MCF 10A (cell line): ENCODE data around the gene ACHE. TPM values are rescaled to one million over a fixed set of nuclear protein-coding genes. Genes with fewer than 3 reads are reported as not detected.
"Not testable (repeated sequence)": the region's sequence is repeated elsewhere in the genome, so short reads cannot be mapped to it uniquely, and the experiment has no call there.

Source experiments
- BruUV-seq: library from RNA; stranded (reverse); fragments of 400-500 nt; replicated peaks from 2 replicates; lab custom pipeline; 2021; lab: Mats Ljungman, UMichigan
- CTCF ChIA-PET: fragments of 300-600 bp; sonication (Branson Sonifier 250); formaldehyde crosslinking; extraction: SDS; loops from one replicate; lab custom pipeline; 2021; ENCODE audit warnings: antibody characterized with exemption, inconsistent platforms; lab: Yijun Ruan, JAX
- POLR2A ChIA-PET: fragments of 300-600, 350-650 bp; sonication (Branson Sonifier 250); formaldehyde crosslinking; extraction: SDS; loops from one replicate; lab custom pipeline; 2020; ENCODE audit warnings: antibody characterized with exemption, inconsistent platforms; lab: Yijun Ruan, JAX
- DNase-seq: peaks from one replicate; pipeline ENCODE4 v3.0.0-alpha.2; 2018; ENCODE audit not compliant: unreplicated experiment
- H3K27ac Mint-ChIP-seq: one replicate; pipeline ENCODE4 v1.8.0; 2022; ENCODE audit warnings: mild to moderate bottlenecking, low read depth, mixed read lengths; ENCODE audit not compliant: unreplicated experiment
- H3K27me3 Mint-ChIP-seq: one replicate; pipeline ENCODE4 v1.8.0; 2022; ENCODE audit warnings: mixed read lengths; ENCODE audit not compliant: insufficient read depth, unreplicated experiment
- H3K36me3 Mint-ChIP-seq: one replicate; pipeline ENCODE4 v1.8.0; 2022; ENCODE audit warnings: mild to moderate bottlenecking, moderate library complexity, mixed read lengths; ENCODE audit not compliant: insufficient read depth, unreplicated experiment
- H3K4me1 Mint-ChIP-seq: one replicate; pipeline ENCODE4 v1.8.0; 2022; ENCODE audit warnings: mixed read lengths; ENCODE audit not compliant: insufficient read depth, unreplicated experiment
- H3K4me3 Mint-ChIP-seq: one replicate; pipeline ENCODE4 v1.8.0; 2022; ENCODE audit warnings: mild to moderate bottlenecking, moderate library complexity, mixed read lengths; ENCODE audit not compliant: unreplicated experiment
- H3K9me3 Mint-ChIP-seq: one replicate; pipeline ENCODE4 v1.8.0; 2022; ENCODE audit warnings: mixed read lengths; ENCODE audit not compliant: unreplicated experiment
- intact Hi-C: fragments of 100-400 bp; cut with micrococcal nuclease; formaldehyde crosslinking; loops from 2 replicates; pipeline ENCODE4 v1.14.1; 2022
- total RNA-seq: library from RNA; stranded (reverse); gene quantifications from 2 replicates; pipeline ENCODE4 v1.2.3, GENCODE V29; 2022
- TF ChIP-seq, protein P1 (sequence below): fragments of 200-600 bp; IDR thresholded peaks from one replicate; pipeline ENCODE4 v1.8.0; 2022; ENCODE audit warnings: antibody characterized with exemption, mild to moderate bottlenecking; ENCODE audit not compliant: unreplicated experiment

The ACHE gene
- total RNA-seq, 1 experiment from 2014 or later = 0.30 TPM

DNA sequence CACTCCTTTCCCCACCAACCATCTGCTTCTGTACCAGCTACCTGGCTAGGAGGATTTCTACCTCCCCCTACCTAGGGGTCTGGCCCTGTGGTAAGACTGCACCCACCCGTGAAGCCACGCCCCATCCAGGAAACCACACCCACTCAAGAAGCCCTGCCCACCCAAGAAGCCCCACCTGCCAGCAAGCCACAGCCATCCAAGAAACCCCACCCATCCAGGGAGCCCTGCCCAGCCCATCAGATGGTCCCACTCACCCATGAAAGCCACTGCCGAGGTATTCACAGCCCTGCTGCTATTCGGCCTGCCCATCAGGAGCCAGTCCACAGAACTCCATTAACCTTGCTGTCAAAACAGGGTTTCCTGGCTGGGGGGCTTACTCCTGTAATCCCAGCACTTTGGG, 38.0 kb upstream of the ACHE start:
- POLR2A ChIA-PET = no interaction called here
- no peaks in the 10 kb centered on the region for H3K27me3 Mint-ChIP-seq
- H3K36me3 Mint-ChIP-seq = no peaks in the 10 kb centered on the region
- CTCF ChIA-PET = no interaction called here
- H3K27ac Mint-ChIP-seq = no peak overlapping the region
- BruUV-seq = no TSS peak
- intact Hi-C loops = no loop called here
- TF ChIP-seq, protein P1, sequence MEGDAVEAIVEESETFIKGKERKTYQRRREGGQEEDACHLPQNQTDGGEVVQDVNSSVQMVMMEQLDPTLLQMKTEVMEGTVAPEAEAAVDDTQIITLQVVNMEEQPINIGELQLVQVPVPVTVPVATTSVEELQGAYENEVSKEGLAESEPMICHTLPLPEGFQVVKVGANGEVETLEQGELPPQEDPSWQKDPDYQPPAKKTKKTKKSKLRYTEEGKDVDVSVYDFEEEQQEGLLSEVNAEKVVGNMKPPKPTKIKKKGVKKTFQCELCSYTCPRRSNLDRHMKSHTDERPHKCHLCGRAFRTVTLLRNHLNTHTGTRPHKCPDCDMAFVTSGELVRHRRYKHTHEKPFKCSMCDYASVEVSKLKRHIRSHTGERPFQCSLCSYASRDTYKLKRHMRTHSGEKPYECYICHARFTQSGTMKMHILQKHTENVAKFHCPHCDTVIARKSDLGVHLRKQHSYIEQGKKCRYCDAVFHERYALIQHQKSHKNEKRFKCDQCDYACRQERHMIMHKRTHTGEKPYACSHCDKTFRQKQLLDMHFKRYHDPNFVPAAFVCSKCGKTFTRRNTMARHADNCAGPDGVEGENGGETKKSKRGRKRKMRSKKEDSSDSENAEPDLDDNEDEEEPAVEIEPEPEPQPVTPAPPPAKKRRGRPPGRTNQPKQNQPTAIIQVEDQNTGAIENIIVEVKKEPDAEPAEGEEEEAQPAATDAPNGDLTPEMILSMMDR = no peak
- H3K4me1 Mint-ChIP-seq = no peaks in the 10 kb centered on the region
- no peaks in the 10 kb centered on the region for H3K9me3 Mint-ChIP-seq
- DNase-seq = no peak
- no peak overlapping the region for H3K4me3 Mint-ChIP-seq

DNA sequence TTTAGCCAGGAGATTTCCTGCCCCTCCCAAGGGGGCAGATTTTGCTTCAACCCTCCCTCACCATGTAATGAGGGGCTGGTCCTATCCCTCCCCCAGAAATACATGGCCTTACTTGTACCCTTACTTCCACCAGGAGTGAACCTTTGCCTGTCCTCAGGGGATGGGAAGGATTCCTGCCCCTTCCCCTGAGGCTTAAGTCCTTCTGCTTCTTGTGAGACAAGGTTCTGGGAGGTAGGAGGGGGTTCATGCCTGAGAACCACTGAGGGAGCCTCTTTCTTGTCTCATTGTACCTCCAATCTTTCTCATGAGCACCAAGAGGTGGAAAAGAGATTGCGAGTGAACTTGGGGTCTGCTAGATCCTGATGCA, 34.1 kb upstream of the ACHE start:
- H3K27ac Mint-ChIP-seq = no peak overlapping the region
- H3K36me3 Mint-ChIP-seq = no peaks in the 10 kb centered on the region
- H3K9me3 Mint-ChIP-seq = no peaks in the 10 kb centered on the region
- ChIA-PET POLR2A (no interaction called here), CTCF (no interaction called here)
- TF ChIP-seq, protein P1 = no peak
- DNase-seq = no peak
- no peaks in the 10 kb centered on the region for H3K4me1 Mint-ChIP-seq
- no peaks in the 10 kb centered on the region for H3K27me3 Mint-ChIP-seq
- intact Hi-C loops = no loop called here
- H3K4me3 Mint-ChIP-seq = no peak overlapping the region
- BruUV-seq = no TSS peak

DNA sequence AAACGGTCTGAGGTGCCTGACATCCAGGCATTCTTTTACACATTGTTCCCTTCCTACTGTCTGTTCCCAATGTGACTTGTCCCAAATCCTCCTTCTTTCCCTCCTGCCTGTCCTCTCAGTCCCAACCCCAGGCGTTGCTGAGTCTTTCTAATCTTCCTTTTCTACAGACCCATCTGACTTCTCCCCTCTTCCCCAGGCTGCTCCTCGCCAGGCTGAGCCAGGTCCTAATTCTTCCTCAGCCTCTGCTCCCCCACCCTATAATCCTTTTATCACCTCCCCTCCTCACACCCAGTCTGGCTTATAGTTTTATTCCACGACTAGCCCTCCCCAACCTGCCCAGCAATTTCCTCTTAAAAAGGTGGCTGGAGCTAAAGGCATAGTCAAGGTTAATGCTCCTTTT, 27.9 kb upstream of the ACHE start:
- peaks cover 43% of the 10 kb centered on the region for H3K27me3 Mint-ChIP-seq

DNA sequence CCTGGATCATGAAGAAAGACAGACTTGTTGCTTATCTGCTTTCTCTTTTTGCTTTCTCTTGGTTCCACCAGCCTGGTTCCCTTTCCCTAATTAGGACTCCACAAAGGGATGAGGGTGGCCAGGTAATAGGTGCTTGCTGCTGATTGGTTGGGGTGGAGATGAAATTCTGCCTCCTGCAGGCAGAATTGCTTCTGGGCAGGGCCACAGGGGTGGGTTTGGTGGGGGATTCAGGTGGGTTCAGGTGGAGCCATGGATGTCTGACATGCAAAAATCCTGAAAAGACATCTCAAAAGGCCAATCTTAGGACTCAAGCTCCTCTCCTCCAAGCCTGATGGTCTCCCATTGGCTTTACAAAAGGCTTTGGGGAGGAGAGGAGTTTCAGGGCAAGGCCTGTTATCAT, 25.4 kb upstream of the ACHE start:
- BruUV-seq = no TSS peak
- ChIA-PET CTCF (no interaction called here), POLR2A (no interaction called here)
- TF ChIP-seq, protein P1 = no peak
- H3K27me3 Mint-ChIP-seq = peaks cover 43% of the 10 kb centered on the region
- no peaks in the 10 kb centered on the region for H3K9me3 Mint-ChIP-seq
- H3K4me1 Mint-ChIP-seq = no peaks in the 10 kb centered on the region
- intact Hi-C loops = no loop called here
- DNase-seq = no peak
- no peaks in the 10 kb centered on the region for H3K36me3 Mint-ChIP-seq
- H3K4me3 Mint-ChIP-seq = no peak overlapping the region
- H3K27ac Mint-ChIP-seq = no peak overlapping the region

More for the DNA sequence above, 27.9 kb upstream of the ACHE start:
- BruUV-seq, H3K4me3 Mint-ChIP-seq, intact Hi-C loops, H3K4me1 Mint-ChIP-seq, POLR2A ChIA-PET, DNase-seq, CTCF ChIA-PET, H3K9me3 Mint-ChIP-seq, H3K36me3 Mint-ChIP-seq, H3K27ac Mint-ChIP-seq: not testable (repeated sequence)

DNA sequence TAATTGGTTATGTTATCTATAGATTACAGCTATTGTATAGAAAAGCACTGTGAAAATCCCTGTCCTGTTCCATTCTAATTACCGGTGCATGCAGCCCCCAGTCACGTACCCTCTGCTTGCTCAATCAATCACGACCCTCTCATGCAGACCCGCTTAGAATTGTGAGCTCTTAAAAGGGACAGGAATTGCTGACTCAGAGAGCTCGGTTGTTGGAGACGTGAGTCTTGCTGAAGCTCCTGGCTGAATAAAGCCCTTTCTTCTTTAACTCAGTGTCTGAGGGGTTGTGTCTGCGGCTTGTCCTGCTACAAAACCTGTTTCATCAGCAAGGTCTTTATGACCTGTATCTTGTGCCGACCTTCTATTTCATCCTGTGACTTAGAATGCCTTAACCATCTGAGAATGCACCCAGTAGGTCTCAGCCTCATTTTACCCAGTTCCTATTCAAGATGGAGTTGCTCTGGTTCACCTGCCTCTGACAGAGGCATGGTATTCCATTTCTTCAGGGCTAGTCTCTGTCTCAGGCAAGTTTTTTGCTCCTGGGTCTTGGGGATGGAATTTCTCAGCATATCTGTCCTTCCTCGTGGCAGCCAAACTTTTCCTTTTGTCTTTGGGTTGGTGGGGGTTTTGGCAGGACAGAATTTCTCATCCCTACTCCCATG, 24.2 kb upstream of the ACHE start:
- H3K4me3 Mint-ChIP-seq, POLR2A ChIA-PET, CTCF ChIA-PET, intact Hi-C loops, H3K27ac Mint-ChIP-seq, H3K4me1 Mint-ChIP-seq, BruUV-seq, H3K9me3 Mint-ChIP-seq, H3K36me3 Mint-ChIP-seq, DNase-seq: not testable (repeated sequence)
- peaks cover 43% of the 10 kb centered on the region for H3K27me3 Mint-ChIP-seq

DNA sequence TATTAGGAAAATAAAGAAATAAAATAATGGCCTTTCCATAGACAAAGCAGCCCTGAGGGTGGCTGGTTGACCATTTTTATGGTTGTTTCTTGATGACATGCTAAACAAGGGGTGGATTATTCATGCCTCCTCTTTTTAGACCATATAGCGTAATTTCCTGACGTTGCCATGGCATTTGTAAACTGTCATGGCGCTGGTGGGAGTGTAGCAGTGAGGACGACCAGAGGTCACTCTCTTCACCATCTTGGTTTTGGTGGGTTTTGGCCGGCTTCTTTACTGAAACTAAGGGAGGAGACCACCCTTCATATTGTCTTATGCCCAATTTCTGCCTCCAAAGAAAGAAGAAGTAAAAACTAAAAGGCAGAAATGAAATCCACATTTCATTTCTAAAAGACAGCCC, 23.6 kb upstream of the ACHE start:
- BruUV-seq, intact Hi-C loops, DNase-seq, H3K4me3 Mint-ChIP-seq, H3K27ac Mint-ChIP-seq, POLR2A ChIA-PET, H3K4me1 Mint-ChIP-seq, H3K9me3 Mint-ChIP-seq, H3K36me3 Mint-ChIP-seq, CTCF ChIA-PET: not testable (repeated sequence)
- H3K27me3 Mint-ChIP-seq = peaks cover 43% of the 10 kb centered on the region
